IMR-90 (cell line): Measurements from ENCODE around the gene SEPTIN5. TPM values are rescaled to one million over a fixed set of nuclear protein-coding genes. Genes with fewer than 3 reads are reported as not detected.

Source experiments
- ATAC-seq: fragments of 200-7000 bp; cut with Tn5 transposase; 2 replicates; pipeline ENCODE4 v1.9.1; 2020; ENCODE audit warnings: low read depth, mild to moderate bottlenecking, moderate library complexity
- BruUV-seq: library from RNA; stranded (reverse); fragments of 400-500 nt; replicated peaks from 2 replicates; lab custom pipeline; 2021; lab: Mats Ljungman, UMichigan
- CTCF ChIA-PET: fragments of 300-600 bp; formaldehyde crosslinking; extraction: SDS; loops from one replicate; lab custom pipeline; 2021; ENCODE audit warnings: antibody characterized with exemption; lab: Yijun Ruan, JAX
- POLR2A ChIA-PET: fragments of 300-600 bp; sonication (Branson Sonifier 250); formaldehyde crosslinking; loops from one replicate; lab custom pipeline; 2022; ENCODE audit warnings: antibody characterized with exemption; ENCODE audit not compliant: unreplicated experiment; lab: Charles Lee
- DNase-seq: peaks from one replicate; pipeline ENCODE4 v3.0.0; 2013
- H2AFZ ChIP-seq: replicated peaks from 2 replicates; pipeline ENCODE3; 2013; ENCODE audit warnings: low read length, mild to moderate bottlenecking; ENCODE audit not compliant: poor library complexity
- H2AK5ac ChIP-seq: 2 replicates; pipeline ENCODE4 v1.6.1; 2013; ENCODE audit warnings: low read depth, low read length, inconsistent platforms
- H2AK9ac ChIP-seq: replicated peaks from 2 replicates; pipeline ENCODE3; 2013; ENCODE audit warnings: mild to moderate bottlenecking, low read depth, low read length, moderate library complexity; ENCODE audit not compliant: poor library complexity
- H2BK120ac ChIP-seq: 2 replicates; pipeline ENCODE4 v1.6.1; 2013; ENCODE audit warnings: low read depth, low read length, inconsistent platforms
- H2BK15ac ChIP-seq: 3 replicates; pipeline ENCODE4 v1.6.1; 2013; ENCODE audit warnings: low read depth, low read length, inconsistent platforms
- H2BK20ac ChIP-seq: 2 replicates; pipeline ENCODE4 v1.6.1; 2013; ENCODE audit warnings: low read depth, mild to moderate bottlenecking, inconsistent platforms, low read length, moderate library complexity
- H2BK5ac ChIP-seq: 2 replicates; pipeline ENCODE4 v1.6.1; 2013; ENCODE audit warnings: mild to moderate bottlenecking, low read depth, low read length, inconsistent platforms; ENCODE audit not compliant: poor library complexity, severe bottlenecking
- H3K14ac ChIP-seq: replicated peaks from 2 replicates; pipeline ENCODE4 v1.6.1; 2013; ENCODE audit warnings: low read depth, low read length, inconsistent platforms
- H3K18ac ChIP-seq: 2 replicates; pipeline ENCODE4 v1.6.1; 2013; ENCODE audit warnings: low read depth, low read length, control low read depth
- H3K23ac ChIP-seq: 2 replicates; pipeline ENCODE4 v1.6.1; 2013; ENCODE audit warnings: low read depth, low read length, inconsistent platforms
- H3K27ac ChIP-seq: 2 replicates; pipeline ENCODE4 v1.5.1; 2013; ENCODE audit warnings: mild to moderate bottlenecking, control low read depth, low read length; ENCODE audit not compliant: insufficient read depth
- H3K27me3 ChIP-seq: 2 replicates; pipeline ENCODE4 v1.6.1; 2013; ENCODE audit warnings: low read length; ENCODE audit not compliant: control insufficient read depth, insufficient read depth
- H3K36me3 ChIP-seq: 2 replicates; pipeline ENCODE4 v1.6.1; 2013; ENCODE audit warnings: low read length, mixed read lengths; ENCODE audit not compliant: control insufficient read depth, insufficient read depth
- H3K4ac ChIP-seq: 2 replicates; pipeline ENCODE4 v1.6.1; 2013; ENCODE audit warnings: low read depth, low read length, inconsistent platforms
- H3K4me1 ChIP-seq: 2 replicates; pipeline ENCODE4 v1.6.1; 2013; ENCODE audit warnings: low read length, mixed read lengths; ENCODE audit not compliant: control insufficient read depth, insufficient read depth
- H3K4me2 ChIP-seq: 2 replicates; pipeline ENCODE4 v1.6.1; 2013; ENCODE audit warnings: low read depth, mild to moderate bottlenecking, control low read depth, low read length, moderate library complexity
- H3K4me3 ChIP-seq: 2 replicates; pipeline ENCODE4 v1.5.1; 2013; ENCODE audit warnings: low read depth, mild to moderate bottlenecking, control low read depth, low read length, moderate library complexity; ENCODE audit not compliant: insufficient read depth
- H3K56ac ChIP-seq: 2 replicates; pipeline ENCODE4 v1.6.1; 2013; ENCODE audit warnings: low read length, inconsistent platforms; ENCODE audit not compliant: insufficient read depth; ENCODE audit errors: extremely low read depth
- H3K79me1 ChIP-seq, 2 experiments: 2 replicates each; pipeline ENCODE4 v1.6.1; 2013; ENCODE audit warnings: low read length in 2 of 2, inconsistent platforms in 1 of 2, low read depth in 1 of 2
- H3K9ac ChIP-seq: 2 replicates; pipeline ENCODE4 v1.6.1; 2013; ENCODE audit warnings: low read depth, low read length, control low read depth
- H3K9me1 ChIP-seq: 2 replicates; pipeline ENCODE4 v1.6.1; 2013; ENCODE audit warnings: low read length, inconsistent platforms; ENCODE audit not compliant: insufficient read depth
- H3K9me3 ChIP-seq: 2 replicates; pipeline ENCODE4 v1.6.1; 2013; ENCODE audit warnings: low read length; ENCODE audit not compliant: control insufficient read depth, insufficient read depth
- H4K20me1 ChIP-seq: 2 replicates; pipeline ENCODE4 v1.6.1; 2013; ENCODE audit warnings: low read length, inconsistent platforms; ENCODE audit not compliant: insufficient read depth
- H4K5ac ChIP-seq: 2 replicates; pipeline ENCODE4 v1.6.1; 2013; ENCODE audit warnings: mild to moderate bottlenecking, low read depth, low read length, control low read depth
- H4K8ac ChIP-seq, 2 experiments: 2 replicates each; pipeline ENCODE4 v1.6.1; 2013; ENCODE audit warnings: low read depth in 2 of 2, low read length in 2 of 2, control low read depth in 1 of 2, inconsistent platforms in 1 of 2
- H4K91ac ChIP-seq: 2 replicates; pipeline ENCODE4 v1.6.1; 2013; ENCODE audit warnings: low read depth, low read length, inconsistent platforms; ENCODE audit not compliant: insufficient read depth
- BHLHE40 ChIP-seq: fragments of 150-350 bp; IDR thresholded peaks from 2 replicates; pipeline ENCODE4 v1.6.1; 2016; ENCODE audit warnings: mild to moderate bottlenecking, low read depth, low read length
- CEBPB ChIP-seq: IDR thresholded peaks from 2 replicates; pipeline ENCODE4 v1.6.1; 2012; ENCODE audit warnings: low read depth, low read length, improper control_type of control experiment
- CTCF ChIP-seq: conservative IDR thresholded peaks from 2 replicates; pipeline ENCODE4 v1.5.1; 2012; ENCODE audit warnings: mild to moderate bottlenecking, low read depth, low read length, improper control_type of control experiment
- ELK1 ChIP-seq: fragments of 150-350 bp; IDR thresholded peaks from 2 replicates; pipeline ENCODE4 v1.6.1; 2016; ENCODE audit warnings: low read depth, mild to moderate bottlenecking, low read length, moderate library complexity, borderline replicate concordance
- MAZ ChIP-seq: IDR thresholded peaks from 2 replicates; pipeline ENCODE4 v1.6.1; 2012; ENCODE audit warnings: low read depth, mild to moderate bottlenecking, low read length, improper control_type of control experiment, moderate library complexity, borderline replicate concordance
- MXI1 ChIP-seq: IDR thresholded peaks from 2 replicates; pipeline ENCODE4 v1.6.1; 2012; ENCODE audit warnings: low read depth, mild to moderate bottlenecking, low read length, moderate library complexity, borderline replicate concordance
- NFE2L2 ChIP-seq: fragments of 150-350 bp; IDR thresholded peaks from 2 replicates; pipeline ENCODE4 v1.6.1; 2016; ENCODE audit warnings: low read depth, mild to moderate bottlenecking, low read length
- POLR2A ChIP-seq: IDR thresholded peaks from 2 replicates; pipeline ENCODE4 v1.6.1; 2012; ENCODE audit warnings: mild to moderate bottlenecking, low read depth, low read length
- RAD21 ChIP-seq: IDR thresholded peaks from 2 replicates; pipeline ENCODE4 v1.6.1; 2012; ENCODE audit warnings: low read length, improper control_type of control experiment
- RCOR1 ChIP-seq: IDR thresholded peaks from 2 replicates; pipeline ENCODE4 v1.6.1; 2012; ENCODE audit warnings: mild to moderate bottlenecking, low read length, improper control_type of control experiment; ENCODE audit not compliant: insufficient replicate concordance
- RFX5 ChIP-seq: IDR thresholded peaks from 2 replicates; pipeline ENCODE4 v1.8.0; 2012; ENCODE audit warnings: low read depth, mild to moderate bottlenecking, low read length, moderate library complexity
- SMC3 ChIP-seq: fragments of 150-350 bp; IDR thresholded peaks from 2 replicates; pipeline ENCODE4 v1.6.1; 2016; ENCODE audit warnings: low read depth, mild to moderate bottlenecking, antibody characterized with exemption, low read length, moderate library complexity
- WGBS, 2 experiments: methylation state at CpG; one replicate each; pipeline versions ENCODE4 v1.1.5 to v1.1.7; 2013; ENCODE audit warnings: missing lambda C conversion rate in 2 of 2; ENCODE audit not compliant: insufficient read length in 1 of 2; ENCODE audit errors: extremely low coverage in 2 of 2; 5-methylcytosine and 5-hydroxymethylcytosine counted together
- dilution Hi-C: fragments of 300-500 bp; cut with HindIII; formaldehyde crosslinking; loops from one replicate; pipeline ENCODE4 v1.14.3; 2018; ENCODE audit warnings: low sequenced_read_pairs; ENCODE audit not compliant: unreplicated experiment
- in situ Hi-C: fragments of 300-500 bp; cut with MboI; formaldehyde crosslinking; loops from 3 replicates; pipeline ENCODE4 v1.14.3; 2019; ENCODE audit warnings: low sequenced_read_pairs, inconsistent platforms, mixed read lengths
- intact Hi-C: fragments of 100-400 bp; cut with micrococcal nuclease; formaldehyde crosslinking; loops from 2 replicates; pipeline ENCODE4 v1.10.0; 2022
- polyA plus RNA-seq, 3 experiments: library from polyadenylated mRNA; depleted of rRNA; stranded (reverse); fragments of >200 nt; gene quantifications; 2 replicates each; pipeline ENCODE4 v1.2.3, GENCODE V29; 2012; ENCODE audit warnings: low replicate concordance in 1 of 3
- total RNA-seq: library from RNA; depleted of rRNA; stranded (reverse); fragments of >200 nt; gene quantifications from 2 replicates; pipeline ENCODE4 v1.2.3, GENCODE V29; 2012

The SEPTIN5 gene
- total and polyA plus RNA-seq, 2 of the 4 experiments (the other 2 are of a cell fraction), result 16.8 to 20.7 TPM

- Histone ChIP-seq H3K4me3 (no peak overlapping the region), H3K27ac (no peak overlapping the region), H3K9me3 (no peaks in the 10 kb centered on the region), H3K23ac (no peak overlapping the region), H2AK9ac (no peak overlapping the region), H3K79me1 (no peaks in the 10 kb centered on the region), H4K5ac (no peak overlapping the region), H3K4me1 (no peaks in the 10 kb centered on the region), H2BK20ac (no peak overlapping the region), H4K8ac (no peak overlapping the region), H2BK120ac (no peak overlapping the region), H3K18ac (no peak overlapping the region), H2BK5ac (no peak overlapping the region), H3K9ac (no peak overlapping the region), H2AK5ac (no peak overlapping the region), H3K4me2 (no peak overlapping the region), H3K36me3 (no peaks in the 10 kb centered on the region), H4K91ac (no peak overlapping the region), H3K4ac (no peak overlapping the region), H2BK15ac (no peak overlapping the region), H2AFZ (no peak overlapping the region), H4K20me1 (no peaks in the 10 kb centered on the region), H3K14ac (no peak overlapping the region), H3K9me1 (no peaks in the 10 kb centered on the region), H3K56ac (no peak overlapping the region), H3K27me3 (peaks cover 40% of the 10 kb centered on the region)
- WGBS, 2 experiments, result 88% methylated on average over 2 of the region's 9 CpGs; no CpG with 5 or more reads in 1 of the 2 experiments
- BruUV-seq, result no TSS peak
- intact Hi-C loops, result no loop called here
- DNase-seq (no peak), ATAC-seq (no peak)
- CTCF ChIA-PET, result interaction anchor here (0.7 kb wide), 1 partner anchor 1615 kb away, joined by 3 read pairs; no protein-coding TSS in a partner anchor
- POLR2A ChIA-PET, result no interaction called here
- TF ChIP-seq MAZ, result no peak
- TF ChIP-seq POLR2A, result no peak
- TF ChIP-seq RFX5, result no peak
- no peak for TF ChIP-seq RAD21
- TF ChIP-seq BHLHE40, result no peak
- no peak for TF ChIP-seq CEBPB
- TF ChIP-seq SMC3, result no peak
- TF ChIP-seq RCOR1, result no peak
- TF ChIP-seq NFE2L2, result no peak
- TF ChIP-seq MXI1, result no peak
- no peak for TF ChIP-seq ELK1
- no peak for TF ChIP-seq CTCF
- in situ Hi-C loops, result no loop called here
- dilution Hi-C loops, result no loop called here
Measured at GRCh38 chr22:19703869-19704268, 10.4 kb upstream of the SEPTIN5 start.
